GM10248 (cell line): ENCODE results near the gene UCK2.
A peak's percentile ranks its signal among the peaks of the same experiment; 100 is the strongest.

Experiments
- CTCF ChIA-PET: fragments of 300-600 bp; sonication (Branson Sonifier 250); formaldehyde crosslinking; extraction: SDS; loops from one replicate; lab custom pipeline; 2021; ENCODE audit warnings: antibody characterized with exemption; lab: Yijun Ruan, JAX
- POLR2A ChIA-PET: fragments of 350-650 bp; sonication (Branson Sonifier 250); formaldehyde crosslinking; extraction: SDS; loops from one replicate; lab custom pipeline; 2020; ENCODE audit warnings: antibody characterized with exemption; lab: Yijun Ruan, JAX
- DNase-seq: peaks from one replicate; pipeline ENCODE4 v3.0.0; 2012; ENCODE audit errors: extremely low spot score
- TF ChIP-seq, protein P1 (sequence below): IDR thresholded peaks from 2 replicates; pipeline ENCODE4 v1.5.1; 2012; ENCODE audit warnings: mild to moderate bottlenecking, low read depth; ENCODE audit errors: extremely low read depth, missing control alignments, control extremely low read depth

UCK2 gene

GRCh38 chr1:165928075-165928731, 100.8 kb downstream of the UCK2 start:
- TF ChIP-seq, protein P1, sequence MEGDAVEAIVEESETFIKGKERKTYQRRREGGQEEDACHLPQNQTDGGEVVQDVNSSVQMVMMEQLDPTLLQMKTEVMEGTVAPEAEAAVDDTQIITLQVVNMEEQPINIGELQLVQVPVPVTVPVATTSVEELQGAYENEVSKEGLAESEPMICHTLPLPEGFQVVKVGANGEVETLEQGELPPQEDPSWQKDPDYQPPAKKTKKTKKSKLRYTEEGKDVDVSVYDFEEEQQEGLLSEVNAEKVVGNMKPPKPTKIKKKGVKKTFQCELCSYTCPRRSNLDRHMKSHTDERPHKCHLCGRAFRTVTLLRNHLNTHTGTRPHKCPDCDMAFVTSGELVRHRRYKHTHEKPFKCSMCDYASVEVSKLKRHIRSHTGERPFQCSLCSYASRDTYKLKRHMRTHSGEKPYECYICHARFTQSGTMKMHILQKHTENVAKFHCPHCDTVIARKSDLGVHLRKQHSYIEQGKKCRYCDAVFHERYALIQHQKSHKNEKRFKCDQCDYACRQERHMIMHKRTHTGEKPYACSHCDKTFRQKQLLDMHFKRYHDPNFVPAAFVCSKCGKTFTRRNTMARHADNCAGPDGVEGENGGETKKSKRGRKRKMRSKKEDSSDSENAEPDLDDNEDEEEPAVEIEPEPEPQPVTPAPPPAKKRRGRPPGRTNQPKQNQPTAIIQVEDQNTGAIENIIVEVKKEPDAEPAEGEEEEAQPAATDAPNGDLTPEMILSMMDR, result peak; percentile 65
- POLR2A ChIA-PET, result no interaction called here
- CTCF ChIA-PET, result interaction anchor here (0.7 to 9.0 kb wide), 28 partner anchors 9 to 1130 kb away, joined by 3 to 91 read pairs (median 4); no protein-coding TSS in a partner anchor
- peak; percentile 74 for DNase-seq

GRCh38 chr1:165930961-165931360, 103.5 kb downstream of the UCK2 start:
- CTCF ChIA-PET, result interaction anchor here (1.6 to 9.0 kb wide), 3 partner anchors 11 to 505 kb away, joined by 5 to 91 read pairs (median 8); no protein-coding TSS in a partner anchor
- POLR2A ChIA-PET, result no interaction called here
- TF ChIP-seq, protein P1, result no peak
- no peak for DNase-seq

GRCh38 chr1:165933446-165934170, 106.2 kb downstream of the UCK2 start:
- ChIA-PET POLR2A (no interaction called here), CTCF (interaction anchor here (0.8 to 6.5 kb wide), 6 partner anchors 10 to 500 kb away, joined by 3 to 35 read pairs (median 3); no protein-coding TSS in a partner anchor)
- TF ChIP-seq, protein P1, result no peak
- DNase-seq, result no peak

DNA sequence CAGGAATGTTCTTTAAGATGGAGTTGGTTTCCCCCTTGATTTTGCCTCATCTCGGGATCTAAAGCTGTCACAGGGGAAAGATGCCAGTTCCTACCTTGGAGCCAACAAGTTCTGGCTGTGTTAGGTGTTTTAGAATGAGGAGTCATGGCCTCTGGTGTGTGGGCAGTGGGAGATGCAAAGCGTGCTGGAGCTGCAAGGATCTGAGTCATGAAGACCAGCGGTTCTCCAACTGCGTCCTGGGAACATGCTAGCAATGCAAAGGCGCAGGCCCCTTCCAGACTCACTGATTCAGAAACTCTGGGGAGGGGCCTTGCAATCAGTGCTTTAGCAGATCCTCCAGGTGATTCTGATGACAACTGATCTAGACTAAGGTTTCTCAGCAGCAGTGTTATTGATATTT, 109.1 kb downstream of the UCK2 start:
- ChIA-PET POLR2A (no interaction called here), CTCF (interaction anchor here (4.8 to 6.5 kb wide), 2 partner anchors 8 to 13 kb away, joined by 18 to 35 read pairs; no protein-coding TSS in a partner anchor)
- no peak for DNase-seq
- TF ChIP-seq, protein P1, result no peak

DNA sequence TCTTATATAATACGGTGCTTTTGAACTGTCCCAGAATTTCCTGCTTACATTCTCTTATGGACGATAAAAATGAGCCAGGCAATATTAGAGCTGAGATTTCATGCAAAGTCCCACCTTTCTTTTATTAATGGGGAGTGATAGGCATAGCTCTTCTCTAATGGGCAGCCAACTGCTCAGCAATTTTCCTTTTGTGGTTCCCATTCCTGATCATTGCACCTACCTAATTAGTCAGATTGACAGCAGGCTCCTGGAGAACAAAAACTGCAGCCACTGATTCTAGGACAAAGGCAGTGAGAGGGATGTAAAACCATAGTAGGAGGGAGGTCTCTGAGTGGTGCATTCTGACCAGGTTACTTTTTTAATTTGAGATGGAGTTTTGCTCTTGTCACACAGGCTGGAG, 110.4 kb downstream of the UCK2 start:
- ChIA-PET POLR2A (no interaction called here), CTCF (interaction anchor here (1.0 to 6.5 kb wide), 3 partner anchors 10 to 14 kb away, joined by 3 to 35 read pairs (median 18); no protein-coding TSS in a partner anchor)
- no peak for DNase-seq
- TF ChIP-seq, protein P1, result no peak

GRCh38 chr1:165938844-165939243, 111.4 kb downstream of the UCK2 start:
- DNase-seq, result no peak
- CTCF ChIA-PET, result interaction anchor here (1.1 to 4.8 kb wide), 2 partner anchors 11 to 12 kb away, joined by 3 to 18 read pairs; no protein-coding TSS in a partner anchor
- POLR2A ChIA-PET, result no interaction called here
- TF ChIP-seq, protein P1, result no peak
